ENCODE measurements around the gene HEPACAM2. TPM values are rescaled to one million over a fixed set of nuclear protein-coding genes. Genes with fewer than 3 reads are reported as not detected.

The HEPACAM2 gene
- total RNA-seq, 1 experiment from 2014 or later = 2.1 TPM

DNA sequence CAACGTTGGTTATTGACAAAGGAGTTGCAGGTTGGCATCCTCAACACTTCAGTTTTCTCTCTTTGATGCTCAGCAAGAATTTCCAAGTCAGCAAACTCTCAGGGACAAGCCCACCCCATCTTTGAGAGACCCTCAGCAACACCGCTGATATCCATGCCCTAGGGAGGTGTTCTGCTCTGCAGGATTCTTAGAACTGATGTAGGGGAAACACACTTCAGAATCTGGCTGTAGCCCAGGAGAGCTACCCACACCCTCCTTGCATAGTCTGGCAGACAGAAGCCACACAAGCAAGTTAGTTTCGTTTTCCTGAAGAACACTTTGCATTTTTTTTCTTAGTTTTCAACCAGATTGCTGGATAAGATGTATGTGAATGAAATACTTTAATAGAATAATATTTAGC lies 78.9 kb downstream of the HEPACAM2 start:
- no peaks in the 10 kb centered on the region for H3K36me3 ChIP-seq (ENCODE audit: control insufficient read depth, insufficient read depth, low read length)
- Mint-ChIP-seq H3K4me3 (ENCODE audit: unreplicated experiment) (no peak overlapping the region), H3K27ac (ENCODE audit: unreplicated experiment) (no peak overlapping the region), H3K36me3 (ENCODE audit: insufficient read depth, unreplicated experiment) (no peaks in the 10 kb centered on the region), H3K27me3 (ENCODE audit: insufficient read depth, unreplicated experiment) (no peaks in the 10 kb centered on the region), H3K9me3 (ENCODE audit: unreplicated experiment) (no peaks in the 10 kb centered on the region), H3K4me1 (ENCODE audit: low read depth, unreplicated experiment) (peaks cover 19% of the 10 kb centered on the region)
- TF ChIP-seq, protein P1, sequence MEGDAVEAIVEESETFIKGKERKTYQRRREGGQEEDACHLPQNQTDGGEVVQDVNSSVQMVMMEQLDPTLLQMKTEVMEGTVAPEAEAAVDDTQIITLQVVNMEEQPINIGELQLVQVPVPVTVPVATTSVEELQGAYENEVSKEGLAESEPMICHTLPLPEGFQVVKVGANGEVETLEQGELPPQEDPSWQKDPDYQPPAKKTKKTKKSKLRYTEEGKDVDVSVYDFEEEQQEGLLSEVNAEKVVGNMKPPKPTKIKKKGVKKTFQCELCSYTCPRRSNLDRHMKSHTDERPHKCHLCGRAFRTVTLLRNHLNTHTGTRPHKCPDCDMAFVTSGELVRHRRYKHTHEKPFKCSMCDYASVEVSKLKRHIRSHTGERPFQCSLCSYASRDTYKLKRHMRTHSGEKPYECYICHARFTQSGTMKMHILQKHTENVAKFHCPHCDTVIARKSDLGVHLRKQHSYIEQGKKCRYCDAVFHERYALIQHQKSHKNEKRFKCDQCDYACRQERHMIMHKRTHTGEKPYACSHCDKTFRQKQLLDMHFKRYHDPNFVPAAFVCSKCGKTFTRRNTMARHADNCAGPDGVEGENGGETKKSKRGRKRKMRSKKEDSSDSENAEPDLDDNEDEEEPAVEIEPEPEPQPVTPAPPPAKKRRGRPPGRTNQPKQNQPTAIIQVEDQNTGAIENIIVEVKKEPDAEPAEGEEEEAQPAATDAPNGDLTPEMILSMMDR (IDR thresholded peaks at IDR 0.05; ENCODE audit: insufficient read depth in 1 of 2, low read depth in 1 of 2, low read length in 1 of 2, severe bottlenecking in 1 of 2, unreplicated experiment in 1 of 2) = no peak
- H3K27me3 ChIP-seq (replicated peaks; ENCODE audit: control insufficient read depth, insufficient read depth, low read length) = no peaks in the 10 kb centered on the region
- no TSS peak for BruUV-seq (replicated peaks)
- POLR2A ChIA-PET = no interaction called here
- intact Hi-C loops (cut with micrococcal nuclease; ENCODE audit: unreplicated experiment) = no loop called here
- H3K9me3 ChIP-seq = no peaks in the 10 kb centered on the region
- H3K4me1 ChIP-seq = peaks cover 8% of the 10 kb centered on the region
- no peak overlapping the region for H3K4me3 ChIP-seq (ENCODE audit: low read depth, low read length)
- CTCF ChIA-PET = no interaction called here
- no peak for DNase-seq

- H3K36me3 ChIP-seq (ENCODE audit: control insufficient read depth, insufficient read depth, low read length) = no peaks in the 10 kb centered on the region
- CTCF ChIA-PET = no interaction called here
- DNase-seq = no peak
- TF ChIP-seq, protein P1 (IDR thresholded peaks at IDR 0.05; ENCODE audit: insufficient read depth in 1 of 2, low read depth in 1 of 2, low read length in 1 of 2, severe bottlenecking in 1 of 2, unreplicated experiment in 1 of 2) = no peak
- H3K27me3 ChIP-seq (replicated peaks; ENCODE audit: control insufficient read depth, insufficient read depth, low read length) = no peaks in the 10 kb centered on the region
- no peaks in the 10 kb centered on the region for H3K9me3 ChIP-seq
- BruUV-seq (replicated peaks) = no TSS peak
- intact Hi-C loops (cut with micrococcal nuclease; ENCODE audit: unreplicated experiment) = no loop called here
- Mint-ChIP-seq H3K27me3 (ENCODE audit: insufficient read depth, unreplicated experiment) (no peaks in the 10 kb centered on the region), H3K4me3 (ENCODE audit: unreplicated experiment) (no peak overlapping the region), H3K4me1 (ENCODE audit: low read depth, unreplicated experiment) (peaks cover 19% of the 10 kb centered on the region), H3K9me3 (ENCODE audit: unreplicated experiment) (no peaks in the 10 kb centered on the region), H3K36me3 (ENCODE audit: insufficient read depth, unreplicated experiment) (no peaks in the 10 kb centered on the region), H3K27ac (ENCODE audit: unreplicated experiment) (no peak overlapping the region)
- no peak overlapping the region for H3K4me3 ChIP-seq (ENCODE audit: low read depth, low read length)
- POLR2A ChIA-PET = no interaction called here
- peaks cover 8% of the 10 kb centered on the region for H3K4me1 ChIP-seq
Observed at GRCh38 chr7:93146472-93147141, 79.7 kb downstream of the HEPACAM2 start.

- H3K27me3 Mint-ChIP-seq (ENCODE audit: insufficient read depth, unreplicated experiment) = no peaks in the 10 kb centered on the region
- TF ChIP-seq, protein P1 (IDR thresholded peaks at IDR 0.05; ENCODE audit: insufficient read depth in 1 of 2, low read depth in 1 of 2, low read length in 1 of 2, severe bottlenecking in 1 of 2, unreplicated experiment in 1 of 2) = no peak
- POLR2A ChIA-PET = no interaction called here
Observed at GRCh38 chr7:93146036-93146435, 80.2 kb downstream of the HEPACAM2 start.

More at GRCh38 chr7:93146036-93146435, 80.2 kb downstream of the HEPACAM2 start:
- Histone ChIP-seq H3K36me3 (ENCODE audit: control insufficient read depth, insufficient read depth, low read length) (no peaks in the 10 kb centered on the region), H3K4me3 (ENCODE audit: low read depth, low read length) (no peak overlapping the region), H3K27me3 (replicated peaks; ENCODE audit: control insufficient read depth, insufficient read depth, low read length) (no peaks in the 10 kb centered on the region), H3K9me3 (no peaks in the 10 kb centered on the region), H3K4me1 (peaks cover 8% of the 10 kb centered on the region)
- no peak for DNase-seq
- Mint-ChIP-seq H3K4me3 (ENCODE audit: unreplicated experiment) (no peak overlapping the region), H3K9me3 (ENCODE audit: unreplicated experiment) (no peaks in the 10 kb centered on the region), H3K27ac (ENCODE audit: unreplicated experiment) (no peak overlapping the region), H3K36me3 (ENCODE audit: insufficient read depth, unreplicated experiment) (no peaks in the 10 kb centered on the region), H3K4me1 (ENCODE audit: low read depth, unreplicated experiment) (peaks cover 19% of the 10 kb centered on the region)
- intact Hi-C loops (cut with micrococcal nuclease; ENCODE audit: unreplicated experiment) = no loop called here
- no TSS peak for BruUV-seq (replicated peaks)
- CTCF ChIA-PET = no interaction called here
